Lower leg skin (tissue), 3 donors: ENCODE data around the gene MUC4.
"Not testable (repeated sequence)": the region's sequence is repeated elsewhere in the genome, so short reads cannot be mapped to it uniquely, and the experiment has no call there.

Experiments
- POLR2A ChIP-seq, 2 donors: fragments of 450-650 bp; IDR thresholded peaks; one replicate each; pipeline ENCODE4 v1.6.1; 2016 to 2017; ENCODE audit warnings: antibody characterized with exemption in 2 of 2, mild to moderate bottlenecking in 1 of 2, moderate library complexity in 1 of 2
- TF ChIP-seq, protein P1 (sequence below), 3 donors: fragments of 450-650 bp; IDR thresholded peaks; one replicate each; pipeline ENCODE4 v1.5.1; 2016; ENCODE audit warnings: antibody characterized with exemption in 3 of 3, mild to moderate bottlenecking in 3 of 3, moderate library complexity in 2 of 3

DNA sequence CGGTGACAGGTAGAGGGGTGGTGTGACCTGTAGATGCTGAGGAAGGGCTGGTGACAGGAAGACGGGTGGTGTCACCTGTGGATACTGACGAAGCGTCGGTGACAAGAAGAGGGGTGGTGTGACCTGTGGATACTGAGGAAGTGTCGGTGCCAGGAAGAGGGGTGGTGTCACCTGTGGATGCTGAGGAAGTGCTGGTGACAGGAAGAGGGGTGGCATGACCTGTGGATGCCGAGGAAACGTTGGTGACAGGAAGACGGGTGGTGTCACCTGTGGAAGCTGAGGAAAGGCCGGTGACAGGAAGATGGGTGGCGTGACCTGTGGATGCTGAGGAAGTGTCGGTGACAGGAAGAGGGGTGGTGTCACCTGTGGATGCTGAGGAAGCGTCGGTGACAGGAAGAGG, 27.7 kb downstream of the MUC4 start:
- TF ChIP-seq, protein P1, sequence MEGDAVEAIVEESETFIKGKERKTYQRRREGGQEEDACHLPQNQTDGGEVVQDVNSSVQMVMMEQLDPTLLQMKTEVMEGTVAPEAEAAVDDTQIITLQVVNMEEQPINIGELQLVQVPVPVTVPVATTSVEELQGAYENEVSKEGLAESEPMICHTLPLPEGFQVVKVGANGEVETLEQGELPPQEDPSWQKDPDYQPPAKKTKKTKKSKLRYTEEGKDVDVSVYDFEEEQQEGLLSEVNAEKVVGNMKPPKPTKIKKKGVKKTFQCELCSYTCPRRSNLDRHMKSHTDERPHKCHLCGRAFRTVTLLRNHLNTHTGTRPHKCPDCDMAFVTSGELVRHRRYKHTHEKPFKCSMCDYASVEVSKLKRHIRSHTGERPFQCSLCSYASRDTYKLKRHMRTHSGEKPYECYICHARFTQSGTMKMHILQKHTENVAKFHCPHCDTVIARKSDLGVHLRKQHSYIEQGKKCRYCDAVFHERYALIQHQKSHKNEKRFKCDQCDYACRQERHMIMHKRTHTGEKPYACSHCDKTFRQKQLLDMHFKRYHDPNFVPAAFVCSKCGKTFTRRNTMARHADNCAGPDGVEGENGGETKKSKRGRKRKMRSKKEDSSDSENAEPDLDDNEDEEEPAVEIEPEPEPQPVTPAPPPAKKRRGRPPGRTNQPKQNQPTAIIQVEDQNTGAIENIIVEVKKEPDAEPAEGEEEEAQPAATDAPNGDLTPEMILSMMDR (IDR thresholded peaks at IDR 0.05): not testable (repeated sequence)
- not testable (repeated sequence) for TF ChIP-seq POLR2A (IDR thresholded peaks at IDR 0.05)
